PC-9 (cell line): ENCODE results near the gene TRH.

Experiments used
- EZH2 ChIP-seq: fragments of 200-600 bp; sonication (generic); IDR thresholded peaks from 2 replicates; pipeline ENCODE4 v1.8.0; 2017; ENCODE audit warnings: antibody characterized with exemption, low read depth
- TF ChIP-seq, protein P1 (sequence below): fragments of 200-600 bp; sonication (generic); conservative IDR thresholded peaks from 2 replicates; pipeline ENCODE4 v1.6.1; 2017; ENCODE audit warnings: mixed run types, antibody characterized with exemption, mild to moderate bottlenecking, moderate library complexity

DNA sequence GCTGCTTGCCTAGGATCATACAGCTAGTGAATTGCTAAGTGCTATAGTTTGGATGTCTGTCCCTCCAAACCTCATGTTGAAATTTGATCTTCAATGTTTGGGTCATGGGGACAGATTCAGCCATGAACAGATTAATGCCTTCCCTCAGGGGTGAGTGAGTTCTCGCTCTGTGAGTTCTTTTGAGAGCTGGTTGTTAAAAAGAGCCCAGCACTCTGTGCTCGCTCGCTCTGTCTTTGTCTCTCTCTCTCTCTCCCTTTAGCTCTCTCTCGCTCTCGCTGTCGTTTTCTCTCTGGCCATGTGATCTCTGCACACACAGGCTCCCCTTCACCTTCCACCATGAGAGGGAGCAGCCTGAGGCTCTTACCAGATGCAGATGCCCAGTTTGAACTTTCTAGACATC lies 14.9 kb downstream of the TRH start:
- TF ChIP-seq, protein P1, sequence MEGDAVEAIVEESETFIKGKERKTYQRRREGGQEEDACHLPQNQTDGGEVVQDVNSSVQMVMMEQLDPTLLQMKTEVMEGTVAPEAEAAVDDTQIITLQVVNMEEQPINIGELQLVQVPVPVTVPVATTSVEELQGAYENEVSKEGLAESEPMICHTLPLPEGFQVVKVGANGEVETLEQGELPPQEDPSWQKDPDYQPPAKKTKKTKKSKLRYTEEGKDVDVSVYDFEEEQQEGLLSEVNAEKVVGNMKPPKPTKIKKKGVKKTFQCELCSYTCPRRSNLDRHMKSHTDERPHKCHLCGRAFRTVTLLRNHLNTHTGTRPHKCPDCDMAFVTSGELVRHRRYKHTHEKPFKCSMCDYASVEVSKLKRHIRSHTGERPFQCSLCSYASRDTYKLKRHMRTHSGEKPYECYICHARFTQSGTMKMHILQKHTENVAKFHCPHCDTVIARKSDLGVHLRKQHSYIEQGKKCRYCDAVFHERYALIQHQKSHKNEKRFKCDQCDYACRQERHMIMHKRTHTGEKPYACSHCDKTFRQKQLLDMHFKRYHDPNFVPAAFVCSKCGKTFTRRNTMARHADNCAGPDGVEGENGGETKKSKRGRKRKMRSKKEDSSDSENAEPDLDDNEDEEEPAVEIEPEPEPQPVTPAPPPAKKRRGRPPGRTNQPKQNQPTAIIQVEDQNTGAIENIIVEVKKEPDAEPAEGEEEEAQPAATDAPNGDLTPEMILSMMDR, result no peak
- no peak for TF ChIP-seq EZH2
